Stimulated activated CD8-positive, alpha-beta memory T cell treated with anti-CD3 and anti-CD28 coated beads, Interleukin-7, amount 100 ng/mL, for 24 hours (primary cell): ENCODE results near the gene ZBTB22.
A peak's percentile ranks its signal among the peaks of the same experiment; 100 is the strongest.
"Not testable (repeated sequence)": the region's sequence is repeated elsewhere in the genome, so short reads cannot be mapped to it uniquely, and the experiment has no call there.

ENCODE experiments used
- DNase-seq: peaks from one replicate; pipeline ENCODE4 v3.0.0-alpha.2; 2020; ENCODE audit warnings: low read depth

The ZBTB22 gene

DNA sequence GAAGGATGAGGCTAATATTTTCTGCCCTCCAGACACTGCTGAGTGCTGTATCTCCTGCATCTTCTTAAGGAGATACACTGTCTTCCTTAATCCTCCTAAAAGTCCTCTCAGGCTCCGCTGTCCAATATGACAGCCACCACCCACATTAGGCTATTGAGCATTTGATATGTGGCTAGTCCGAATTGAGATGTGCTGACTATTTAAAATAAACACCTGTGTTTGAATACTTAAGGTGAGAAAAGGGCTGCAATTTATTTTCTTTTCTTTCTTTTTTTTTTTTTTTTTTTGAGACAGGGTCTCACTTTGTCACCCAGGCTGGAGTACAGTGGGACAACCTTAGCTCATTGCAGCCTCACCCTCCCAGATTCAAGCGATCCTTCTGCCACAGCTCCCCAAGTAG lies 15.7 kb downstream of the ZBTB22 start:
- no peak for DNase-seq

DNA sequence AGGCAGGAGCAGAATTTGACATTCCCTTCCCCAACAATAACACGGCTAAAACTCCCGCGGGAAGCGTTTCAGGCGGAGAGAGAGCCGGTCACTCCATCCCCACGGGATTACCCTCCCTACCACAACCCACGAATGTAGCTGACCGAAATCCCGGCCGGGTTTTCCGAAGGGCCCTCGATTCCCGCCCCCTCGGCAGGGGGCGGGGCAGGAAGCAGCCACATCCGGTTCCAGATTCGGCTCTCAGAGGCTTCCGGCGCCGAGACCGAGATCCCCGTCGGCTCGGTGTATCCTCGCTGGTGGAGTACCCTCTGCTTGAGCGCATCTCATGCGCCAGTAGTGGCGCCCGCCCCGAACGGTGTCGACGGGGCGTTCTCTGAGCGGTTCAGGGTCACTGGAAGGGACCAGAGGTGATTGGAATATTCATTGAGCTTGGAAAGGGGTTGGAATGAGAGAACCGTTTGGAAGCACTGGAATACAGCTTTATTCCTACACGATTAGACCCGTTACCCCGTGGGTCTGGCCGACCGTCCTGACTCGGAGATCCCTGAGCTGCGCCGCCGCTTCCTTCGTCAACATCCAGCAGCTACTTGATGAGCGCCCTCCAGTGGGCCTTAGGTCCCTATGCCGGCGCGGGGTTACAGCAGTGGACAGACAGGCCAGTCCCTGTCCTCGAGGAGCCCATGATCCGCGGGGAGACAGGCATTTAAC lies 18.2 kb downstream of the ZBTB22 start:
- DNase-seq = peak; percentile 85

DNA sequence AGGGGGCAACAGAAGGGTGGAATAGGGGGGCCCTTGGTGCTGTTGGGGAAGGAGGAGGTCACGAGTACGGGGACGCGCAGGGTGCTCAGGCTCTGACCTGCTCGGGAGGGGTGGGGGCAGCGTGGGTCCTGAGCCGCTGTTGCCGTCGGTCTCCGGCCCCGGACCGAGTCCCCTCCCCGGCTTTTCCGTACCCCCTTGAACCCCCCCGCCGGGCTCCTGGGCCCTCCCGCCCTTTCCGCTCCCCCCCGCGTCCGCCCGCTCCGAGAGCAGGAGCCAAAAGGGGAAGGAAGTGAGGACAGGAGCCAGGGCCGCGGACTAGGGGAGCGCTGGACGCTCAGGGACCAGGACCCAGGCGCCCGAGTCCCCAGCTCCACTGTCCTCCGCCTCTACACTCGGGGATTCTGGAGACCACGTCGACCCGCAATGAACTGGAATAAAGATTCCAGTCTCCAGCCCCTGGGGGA lies 18.7 kb downstream of the ZBTB22 start, which contains the start of gene RGL2:
Gene RGL2, minus strand, starts transcription at position 170 of the 464 bp plus-strand sequence. CDS start 332 bp downstream, outside the sequence.
- DNase-seq = no peak

DNA sequence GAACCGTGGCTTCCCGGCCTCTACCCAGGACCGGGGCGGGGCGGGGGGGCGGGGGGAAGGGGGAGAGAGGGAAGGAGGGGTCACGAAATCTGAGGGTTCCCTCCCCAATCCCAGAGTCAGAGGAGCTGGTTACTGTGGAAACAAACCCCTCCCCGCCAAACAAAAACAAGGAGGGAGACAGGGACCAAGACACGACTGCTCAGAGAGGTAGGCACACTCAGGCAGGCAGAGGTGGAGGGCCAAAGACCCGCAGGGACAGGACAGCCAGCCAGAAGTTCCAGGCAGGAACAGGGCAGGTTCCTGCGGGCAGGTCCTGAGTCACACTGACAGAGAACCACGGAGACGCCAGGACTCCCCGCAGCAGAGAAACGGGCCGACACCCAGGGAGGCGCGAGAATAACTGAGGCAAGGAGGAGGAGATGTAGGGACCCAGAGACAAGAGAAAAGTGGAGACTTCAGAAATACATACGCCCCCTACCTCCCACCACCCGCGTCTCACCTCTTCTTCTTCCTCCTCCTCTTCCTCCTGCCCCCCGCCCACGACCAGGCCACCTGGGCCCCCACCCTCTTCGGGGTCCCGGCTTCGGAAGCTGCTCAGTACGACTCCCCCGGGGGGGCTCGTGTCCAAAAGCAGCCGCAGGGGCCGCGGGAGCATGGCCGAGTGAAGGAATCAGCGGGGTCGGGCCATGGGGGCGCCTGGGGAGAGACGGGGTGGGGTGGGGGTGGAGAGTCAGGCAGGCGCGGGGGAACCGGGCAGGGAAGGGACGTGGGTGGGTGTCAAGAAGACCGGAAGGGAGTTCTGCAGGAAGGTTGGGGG lies 19.4 kb downstream of the ZBTB22 start:
- no peak for DNase-seq

DNA sequence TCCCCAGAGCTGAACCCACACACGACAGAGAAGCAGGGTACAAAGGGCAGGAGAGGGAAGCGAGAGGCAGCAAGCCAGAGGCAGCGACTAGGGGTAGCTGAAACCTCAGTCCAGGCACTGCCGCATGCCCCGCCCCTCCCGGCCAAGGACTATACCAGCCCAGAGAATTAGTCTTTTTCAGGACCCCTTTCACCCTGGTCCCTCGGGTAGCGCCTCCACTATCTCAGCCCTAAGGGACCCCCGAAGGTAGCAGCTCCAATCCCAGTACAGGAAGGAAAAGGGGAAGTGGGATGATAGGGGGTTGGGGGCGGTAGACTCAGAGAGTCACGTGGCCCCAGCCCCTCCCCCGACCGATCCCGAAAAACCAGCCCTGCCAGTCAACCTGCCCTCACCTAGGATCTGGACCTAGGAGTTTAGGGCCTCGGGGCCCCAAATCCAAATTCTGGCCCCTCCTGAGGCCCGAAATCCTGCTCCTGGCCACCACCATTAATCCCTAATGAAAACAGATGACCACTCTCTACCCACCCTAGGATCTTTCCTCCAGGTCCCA lies 20.1 kb downstream of the ZBTB22 start:
- DNase-seq = no peak

DNA sequence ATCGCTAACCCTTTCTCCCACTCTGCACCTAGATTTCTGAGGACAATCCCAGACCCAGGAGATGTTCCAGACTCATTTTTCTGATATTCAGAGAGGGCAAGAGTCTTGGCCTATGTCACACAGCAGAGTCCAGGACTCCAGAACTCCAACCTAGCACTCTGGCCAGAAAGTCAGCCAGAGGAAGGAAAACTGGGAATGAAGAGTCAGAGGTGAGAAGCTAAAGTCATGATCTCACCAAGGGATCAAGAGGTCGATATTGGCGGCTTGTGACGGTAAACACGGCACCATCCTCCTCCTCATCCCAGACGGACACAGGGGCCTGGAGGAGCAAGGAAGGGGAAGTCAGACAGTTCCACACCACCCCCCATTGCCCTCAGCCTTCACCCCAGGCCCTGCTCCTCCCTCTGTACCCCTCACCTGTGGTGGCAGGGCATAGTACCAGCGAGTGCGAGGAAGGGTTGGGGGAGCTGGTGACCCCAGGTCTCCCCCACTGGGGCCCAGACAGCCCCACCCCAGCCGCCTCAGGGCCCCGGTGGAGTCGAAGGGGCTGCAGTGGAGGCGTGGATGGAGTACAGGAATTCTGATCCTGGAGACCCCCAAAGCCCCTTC lies 20.6 kb downstream of the ZBTB22 start:
- no peak for DNase-seq

DNA sequence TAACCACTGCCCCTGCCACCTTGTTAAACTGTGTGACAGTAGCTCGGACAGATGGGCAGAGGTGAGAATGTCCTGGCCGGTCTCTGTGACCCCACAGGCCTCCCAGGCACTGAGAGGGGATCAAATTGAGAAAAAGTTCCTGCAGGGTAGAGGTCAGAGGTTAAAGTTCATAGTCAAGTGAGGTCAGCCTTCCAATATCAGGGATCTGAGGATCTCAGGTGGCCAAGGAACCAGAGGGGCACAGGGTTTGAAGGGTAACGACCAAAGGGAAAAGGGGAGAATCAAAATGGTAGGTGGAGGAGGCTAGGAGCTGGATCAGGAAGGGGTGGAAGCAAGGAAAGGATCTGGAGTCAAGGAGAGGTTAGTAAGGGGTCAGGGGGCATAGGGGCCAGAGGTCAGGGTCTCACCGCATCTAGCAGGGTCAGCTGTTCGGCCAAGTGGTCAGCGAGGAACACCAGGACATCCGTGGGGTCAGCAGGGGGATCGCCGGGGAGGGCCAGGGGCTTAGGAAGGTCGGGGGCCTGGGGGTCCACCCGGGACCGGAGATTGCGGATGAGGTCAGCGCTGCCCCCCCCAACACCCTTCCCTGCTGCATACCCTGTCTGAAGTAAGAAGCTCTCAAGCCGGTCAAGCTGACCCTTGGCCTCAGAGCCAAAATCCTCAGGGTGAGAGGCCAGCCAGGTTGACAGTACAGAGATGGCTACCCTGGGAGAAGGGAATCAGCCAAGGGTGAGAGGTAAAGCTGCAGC lies 21.7 kb downstream of the ZBTB22 start:
- DNase-seq = no peak

DNA sequence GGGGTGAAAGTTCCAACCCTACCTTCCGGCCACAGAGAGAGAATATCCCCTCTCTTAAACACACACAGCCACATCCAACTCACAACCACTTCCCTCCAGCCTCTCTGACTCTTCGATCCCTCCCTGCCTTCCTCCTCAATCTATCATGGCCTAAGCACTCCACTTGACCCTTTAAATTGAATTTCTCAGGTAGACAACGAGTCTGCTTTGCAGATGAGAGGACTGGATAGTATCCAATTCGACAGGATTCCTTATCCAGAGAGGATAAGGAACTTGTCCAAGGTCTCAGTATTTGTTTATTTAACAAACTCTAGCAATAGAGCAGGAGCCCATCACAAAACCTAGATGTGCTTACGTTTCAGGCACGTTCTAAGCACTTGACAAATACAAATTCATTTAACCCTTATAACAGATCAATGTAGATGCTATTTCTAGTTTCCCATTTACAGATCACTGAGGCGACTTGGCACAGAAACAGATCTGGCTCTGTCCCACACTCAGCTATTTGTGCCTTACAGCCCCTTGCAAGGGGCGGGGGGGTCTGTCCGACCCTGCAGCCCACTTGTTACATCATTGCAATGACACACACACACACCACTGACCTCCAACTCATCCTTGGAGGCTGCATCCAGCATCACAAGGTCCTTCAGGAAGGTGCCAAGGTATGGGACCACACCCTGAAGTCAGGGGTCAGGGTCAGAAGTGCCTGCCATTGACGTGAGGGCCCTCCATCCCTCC lies 23.3 kb downstream of the ZBTB22 start:
- DNase-seq = no peak

DNA sequence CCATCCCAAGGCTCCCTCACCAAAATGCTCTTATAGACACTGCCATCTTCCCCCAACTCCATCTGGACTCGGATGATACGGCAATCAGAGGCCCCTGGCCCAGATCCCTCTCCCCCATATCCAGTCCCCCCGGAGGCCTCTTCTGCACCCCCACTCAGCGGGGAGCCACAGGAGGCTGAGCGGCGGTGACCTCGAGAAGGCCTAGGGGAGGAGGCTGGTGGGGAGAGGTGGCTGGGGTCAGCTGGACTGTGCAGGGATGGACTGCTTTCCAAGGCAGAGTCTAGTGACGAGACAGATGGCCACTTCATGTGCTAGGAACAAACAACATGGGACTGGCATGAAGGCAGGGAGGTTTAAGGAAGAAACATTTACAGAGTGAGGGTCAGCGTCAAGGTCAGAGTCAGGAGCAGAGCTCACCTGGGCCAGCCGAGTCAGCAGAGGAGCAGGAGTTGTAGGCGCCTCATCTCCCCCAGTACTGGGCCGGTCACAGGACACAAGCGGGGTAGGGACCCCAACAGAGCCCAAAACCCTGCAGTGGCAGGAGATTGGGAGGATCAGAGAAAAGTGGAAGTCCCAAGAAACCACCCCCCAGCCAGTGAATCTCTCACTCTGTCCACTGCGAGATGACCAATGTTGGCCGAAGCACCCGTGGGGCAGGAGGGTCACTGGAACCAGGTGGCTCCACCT lies 24.4 kb downstream of the ZBTB22 start:
- DNase-seq = no peak

DNA sequence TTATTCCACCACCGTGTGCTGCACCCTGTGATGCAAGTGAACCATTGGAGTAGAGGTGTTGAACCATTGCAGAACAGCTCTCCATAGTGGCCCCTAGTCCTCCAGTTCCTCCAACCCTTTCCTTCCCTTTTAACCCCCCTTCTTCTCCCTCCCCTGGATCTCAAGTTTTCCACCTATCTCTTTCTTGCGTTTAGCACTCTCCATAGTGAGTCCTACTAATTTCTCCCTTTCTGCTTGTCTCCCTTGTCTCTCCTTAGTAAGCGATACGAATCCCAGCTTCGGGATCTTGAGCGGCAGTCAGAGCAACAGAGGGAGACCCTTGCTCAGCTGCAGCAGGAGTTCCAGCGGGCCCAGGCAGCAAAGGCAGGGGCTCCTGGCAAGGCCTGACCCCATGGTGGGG lies 27.1 kb downstream of the ZBTB22 start:
- DNase-seq = no peak

DNA sequence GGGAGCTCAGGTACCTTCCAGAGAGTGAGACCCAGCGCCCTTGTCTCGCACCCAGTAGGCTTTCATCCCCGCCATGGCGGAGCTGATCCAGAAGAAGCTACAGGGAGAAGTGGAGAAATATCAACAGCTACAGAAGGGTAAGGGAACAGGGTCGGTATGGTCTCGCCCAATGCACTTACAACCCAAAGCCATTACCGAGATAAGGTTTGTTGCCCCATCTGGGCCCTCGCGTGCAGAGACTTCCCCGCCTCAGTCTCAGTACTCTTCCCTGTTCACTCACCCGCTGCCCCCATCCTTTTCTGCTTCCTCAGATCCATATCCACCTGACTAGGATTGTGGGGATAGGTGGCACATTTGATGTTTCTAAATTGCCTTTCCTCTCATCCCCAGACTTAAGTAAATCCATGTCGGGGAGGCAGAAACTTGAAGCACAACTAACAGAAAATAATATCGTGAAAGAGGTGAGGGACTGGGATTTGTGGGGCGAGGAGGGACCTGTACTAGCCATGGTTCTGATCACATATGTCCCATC lies 27.7 kb downstream of the ZBTB22 start:
- DNase-seq = no peak

DNA sequence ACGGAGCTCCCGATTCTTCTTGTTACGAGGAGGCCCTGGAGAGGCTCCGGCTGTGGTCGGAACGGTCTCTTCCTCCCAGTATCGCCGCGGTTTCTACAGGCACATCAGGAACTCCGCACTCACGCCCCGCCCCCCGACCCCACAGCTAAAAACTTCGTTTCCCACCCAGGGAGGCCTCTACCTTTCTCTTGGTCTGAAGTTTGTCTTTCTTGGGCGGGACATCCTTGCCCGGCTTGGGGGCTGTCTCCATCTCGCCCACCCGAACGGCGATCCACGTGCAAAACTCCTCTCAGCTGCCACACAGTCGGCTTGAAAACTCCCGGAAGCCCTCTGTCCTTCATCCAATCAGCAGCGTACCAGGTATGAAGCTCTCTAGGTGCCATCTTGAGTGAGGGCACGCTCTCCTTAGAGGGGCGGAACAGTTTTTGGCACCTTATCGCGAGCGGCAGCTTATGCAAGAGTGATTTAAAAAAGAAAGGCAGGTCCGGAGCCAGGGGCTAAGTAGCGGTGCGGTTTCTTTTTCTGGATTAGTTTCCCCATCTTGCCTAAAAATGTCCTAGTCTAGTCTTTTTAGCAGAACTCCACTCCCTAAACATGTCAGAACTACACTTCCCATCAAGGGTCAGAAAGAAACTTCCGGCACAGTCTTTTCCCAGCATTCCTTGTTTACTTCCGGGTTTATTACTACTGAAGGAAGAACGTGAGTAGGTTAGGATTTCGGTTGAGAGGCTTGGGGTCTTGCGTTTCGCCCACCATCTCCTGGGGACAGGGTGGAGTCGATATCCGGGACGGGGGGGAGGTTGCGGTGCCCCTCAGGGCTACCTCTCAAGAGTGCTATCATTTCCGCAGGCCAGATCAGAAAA lies 28.4 kb downstream of the ZBTB22 start, which contains the start of the genes PFDN6 and WDR46:
Gene PFDN6, plus strand, starts transcription at position 681 of the 863 bp plus-strand sequence. CDS start 256 bp downstream, outside the sequence.
Gene WDR46, minus strand, starts transcription at position 319 of the 863 bp plus-strand sequence. Its CDS starts 69 bp downstream, at position 250.
- peak; percentile 64 for DNase-seq

DNA sequence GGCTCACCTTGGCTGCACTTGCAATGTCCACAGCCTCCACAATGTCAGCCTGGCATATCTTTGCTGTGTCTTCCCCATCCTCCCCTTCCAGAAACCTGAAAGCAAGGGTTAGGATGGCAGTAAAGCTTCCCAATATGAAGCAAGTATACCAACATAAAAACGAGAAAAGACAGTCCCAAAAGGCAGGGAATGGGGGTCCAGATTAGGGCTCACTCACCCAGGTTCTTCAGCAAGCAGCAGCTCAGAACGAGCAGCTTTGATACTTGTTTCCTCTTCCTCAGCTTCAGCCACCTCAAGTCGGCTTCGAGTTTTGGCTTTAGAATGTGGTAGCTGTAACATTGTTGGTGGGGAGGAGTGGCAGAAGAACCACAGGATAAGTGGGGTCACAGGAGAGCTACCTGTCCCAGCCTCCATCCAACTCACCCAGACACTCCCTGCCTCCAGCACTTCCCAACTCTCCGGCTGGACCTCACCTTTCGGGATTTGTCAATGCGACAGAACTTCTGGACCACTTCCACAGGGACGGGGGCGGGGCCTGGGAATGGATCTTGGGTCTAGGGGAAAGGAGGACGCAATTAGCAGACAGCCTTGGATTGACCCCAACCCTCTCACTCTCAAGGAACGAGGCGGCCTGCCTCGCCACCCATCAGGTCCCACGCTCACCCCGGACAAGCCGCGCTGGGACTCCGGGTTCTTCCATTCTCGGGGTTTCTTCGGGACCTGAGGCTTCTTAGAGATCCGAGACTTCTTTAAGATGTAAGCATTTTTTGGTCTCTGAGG lies 29.2 kb downstream of the ZBTB22 start:
- DNase-seq = no peak

DNA sequence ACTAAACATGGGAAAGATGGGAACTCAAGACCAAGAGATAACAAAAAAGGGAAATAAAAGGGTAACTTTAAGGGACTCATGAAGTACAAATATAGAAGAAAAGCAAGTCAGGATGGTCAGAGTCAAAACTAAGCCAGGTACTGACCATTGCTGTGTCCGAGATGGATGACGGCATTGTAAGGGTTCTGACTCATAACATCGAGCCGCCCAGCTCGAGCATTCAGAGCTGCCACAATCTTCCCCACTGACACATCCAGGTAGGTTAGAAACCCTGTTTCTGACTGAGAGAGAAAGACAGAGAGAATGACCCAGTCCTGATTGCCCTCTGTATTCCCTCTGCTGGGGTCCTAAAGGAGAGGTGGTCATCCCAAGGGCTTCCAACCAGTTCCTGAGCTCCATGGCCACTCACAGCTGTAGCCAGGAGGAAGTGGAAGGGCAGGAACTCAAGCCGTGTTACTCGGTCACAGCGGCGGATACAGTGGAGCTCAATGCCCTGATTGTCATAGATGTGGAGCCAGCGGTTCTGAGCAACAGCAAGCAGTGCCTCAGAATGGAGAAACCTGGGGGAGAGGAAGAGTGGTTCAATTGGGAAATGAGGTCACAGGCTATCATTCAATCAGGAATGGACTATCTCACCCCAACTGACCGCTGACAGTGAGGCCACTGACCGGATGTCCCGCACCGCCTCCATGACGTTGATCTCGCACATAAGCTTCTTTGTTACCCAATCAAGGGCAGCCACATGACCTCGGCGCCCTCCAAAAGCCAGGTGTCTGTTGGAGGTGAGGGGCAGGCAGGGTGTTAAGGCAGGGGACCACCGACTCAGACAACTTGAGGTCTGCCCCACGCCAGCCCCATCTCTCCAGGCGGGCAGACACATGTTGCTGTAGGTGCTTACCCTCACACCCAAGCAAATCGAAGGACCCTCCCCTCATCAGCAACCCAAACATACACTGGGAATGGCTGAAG lies 30.3 kb downstream of the ZBTB22 start:
- DNase-seq = no peak

DNA sequence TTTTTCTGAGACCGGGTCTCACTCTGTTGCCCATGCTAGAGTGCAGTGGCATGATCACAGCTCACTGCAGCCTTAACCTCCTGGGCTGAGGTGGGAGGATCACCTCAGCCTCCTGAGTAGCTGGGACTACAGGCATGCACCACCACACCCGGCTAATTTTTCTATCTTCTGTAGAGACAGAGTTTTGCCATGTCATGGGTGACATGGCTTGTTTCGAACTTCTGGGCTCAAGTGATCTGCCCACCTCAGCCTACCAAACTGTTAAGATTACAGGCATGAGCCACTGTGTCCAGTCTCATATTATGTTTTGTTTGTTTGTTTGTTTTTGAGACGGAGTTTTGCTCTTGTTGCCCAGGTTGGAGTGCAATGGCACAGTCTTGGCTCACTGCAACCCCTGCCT lies 32.3 kb downstream of the ZBTB22 start:
- DNase-seq = not testable (repeated sequence)

DNA sequence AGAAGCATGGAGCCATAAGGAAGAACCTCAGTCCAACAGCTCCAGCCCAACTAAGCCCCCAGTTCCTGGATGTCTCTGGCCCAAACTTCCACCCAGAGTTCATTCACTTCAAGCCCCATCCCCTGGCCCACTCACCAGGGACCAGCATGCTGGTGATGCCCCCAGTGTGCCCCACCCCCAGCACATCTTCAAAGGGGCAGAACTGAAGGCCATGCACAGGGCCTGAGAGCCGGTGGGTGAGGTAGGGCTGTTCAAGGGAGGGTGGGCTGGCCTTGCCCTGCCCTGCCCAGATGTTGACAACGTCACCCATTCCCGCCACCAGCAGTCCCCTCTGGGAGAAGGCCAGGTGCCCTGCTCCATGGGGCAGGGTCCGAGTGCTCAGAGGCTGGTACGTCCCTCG lies 37.0 kb downstream of the ZBTB22 start:
- DNase-seq = no peak

DNA sequence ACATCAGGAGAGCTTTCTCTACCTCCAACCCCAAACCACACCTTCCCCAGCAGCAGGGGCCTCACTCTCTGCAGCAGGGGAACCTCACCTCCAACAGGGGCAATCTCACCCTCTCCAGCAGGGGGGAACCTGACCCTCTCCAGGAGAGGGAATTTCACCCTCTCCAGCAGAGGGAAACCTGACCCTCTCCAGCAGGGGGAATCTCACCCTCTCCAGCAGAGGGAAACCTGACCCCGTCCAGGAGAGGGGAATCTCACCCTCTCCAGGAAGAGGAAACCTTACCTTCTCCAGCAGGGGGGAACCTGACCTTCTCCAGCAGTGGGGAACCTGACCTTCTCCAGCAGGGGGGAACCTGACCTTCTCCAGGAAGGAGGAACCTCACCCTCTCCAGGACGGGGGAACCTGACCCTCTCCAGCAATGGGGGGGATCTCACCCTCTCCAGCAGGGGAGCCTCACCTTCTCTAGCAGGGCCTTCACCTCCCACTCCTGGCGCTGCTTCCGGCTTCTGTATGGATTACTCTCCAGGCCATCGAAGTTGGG lies 37.5 kb downstream of the ZBTB22 start:
- no peak for DNase-seq
